C1 segment of cervical spinal cord (tissue), 14 donors: ENCODE results near the gene ECHS1.
A peak's percentile ranks its signal among the peaks of the same experiment; 100 is the strongest.

Experiments
- DNase-seq, 14 donors: peaks; one replicate each; lab custom pipeline; 2025; lab: John Stamatoyannopoulos, UW

Gene ECHS1

GRCh38 chr10:133358162-133358924 lies 14.8 kb downstream of the ECHS1 start:
- no peak for DNase-seq

- peak in 5 of 14 donors; percentile 15 to 57 (median 23) for DNase-seq
These were observed 15.6 kb downstream of the ECHS1 start, which contains the start of gene FUOM for GRCh38 chr10:133357285-133358161. Gene FUOM (minus strand): TSS chr10:133358019. CDS start chr10:133358007, 12 bp downstream.

DNA sequence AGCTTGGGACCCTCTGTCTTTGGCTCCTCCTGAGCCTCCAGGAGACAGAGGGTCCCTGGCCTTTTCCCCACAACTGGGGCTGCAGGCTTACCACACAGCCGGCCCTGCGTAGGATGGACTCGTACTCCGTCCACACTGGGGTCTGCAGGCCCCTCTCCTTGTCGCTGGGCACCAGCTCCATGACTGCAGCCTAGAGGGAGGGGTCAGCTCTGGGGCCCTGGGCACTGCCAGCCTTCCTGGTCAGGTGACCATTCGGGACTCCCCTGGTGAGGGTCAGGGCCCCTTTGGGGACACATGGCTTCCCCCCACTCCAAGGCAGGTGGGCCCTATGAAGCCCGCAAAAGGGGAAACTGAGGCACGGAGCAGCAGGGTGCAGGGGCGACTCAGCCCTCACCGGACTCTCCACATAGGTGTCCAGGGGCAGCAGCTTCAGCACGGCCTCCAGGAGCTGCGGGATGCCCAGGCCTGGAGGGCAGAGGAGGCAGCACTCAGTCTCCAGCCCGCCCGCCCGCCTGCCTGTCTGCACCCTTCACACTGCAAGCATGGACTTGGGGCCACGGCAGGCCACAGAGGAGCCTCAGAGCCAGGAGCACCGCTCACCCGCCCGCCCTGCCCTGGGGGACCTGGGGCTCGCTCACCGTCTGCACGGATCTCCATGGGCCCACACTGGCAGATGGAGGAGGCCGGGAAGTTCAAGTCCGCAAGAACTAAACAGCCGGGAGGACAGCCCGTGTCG lies 16.4 kb downstream of the ECHS1 start:
- DNase-seq: no peak

DNA sequence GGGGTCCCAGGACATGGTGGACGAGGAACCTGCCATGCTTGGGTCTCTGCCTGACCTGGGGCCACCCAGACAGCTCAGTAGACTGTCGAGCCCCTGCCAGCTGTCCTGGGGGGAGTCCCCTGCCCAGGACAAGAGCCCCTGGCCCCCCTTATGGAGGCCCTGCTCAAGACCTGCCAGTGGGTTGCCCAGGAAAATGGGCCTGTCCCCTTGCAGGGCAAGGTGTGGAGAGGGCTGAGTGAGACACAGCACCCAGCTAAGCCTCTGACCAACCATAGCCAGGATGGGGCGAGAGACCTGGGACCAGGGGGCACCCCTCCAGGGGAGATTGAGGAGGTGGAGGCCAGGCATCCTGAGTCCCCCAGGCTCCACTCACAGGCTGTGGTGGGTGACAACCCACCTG lies 17.2 kb downstream of the ECHS1 start:
- DNase-seq: no peak

GRCh38 chr10:133355266-133355665 lies 17.9 kb downstream of the ECHS1 start:
- DNase-seq: no peak

GRCh38 chr10:133354672-133355240 lies 18.4 kb downstream of the ECHS1 start:
- no peak for DNase-seq

DNA sequence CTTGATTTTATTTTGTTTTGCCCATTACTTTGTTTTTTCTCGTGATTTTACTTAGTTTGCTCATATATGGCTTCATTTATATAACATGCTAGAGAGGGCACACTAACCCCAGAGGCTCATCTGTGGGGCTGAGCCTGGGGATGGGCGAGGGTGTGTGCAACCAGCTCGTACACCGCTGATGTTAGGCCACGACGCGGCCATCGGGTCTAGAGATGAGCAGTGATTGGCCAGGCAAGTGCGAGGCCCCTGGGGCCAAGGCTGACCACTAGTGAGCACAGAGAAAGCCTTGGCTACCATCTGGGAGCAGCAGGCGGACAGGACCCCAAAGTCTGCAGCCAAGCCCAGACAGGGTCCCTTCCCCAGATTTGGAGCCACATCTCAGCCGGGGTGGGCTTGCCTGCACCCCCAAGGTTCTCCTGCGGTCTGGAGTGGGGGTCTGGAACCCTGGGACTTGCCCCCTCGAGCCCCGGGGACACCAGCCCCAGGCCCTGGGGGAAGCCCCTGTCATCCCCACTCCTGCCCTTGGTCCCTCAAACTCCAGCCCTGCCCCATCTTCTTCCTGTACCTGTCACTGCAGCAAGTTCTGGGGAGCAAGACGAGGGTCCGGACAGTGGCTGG lies 19.1 kb downstream of the ECHS1 start:
- no peak for DNase-seq

GRCh38 chr10:133353202-133353959 lies 19.8 kb downstream of the ECHS1 start:
- DNase-seq: peak in 1 of 14 donors; percentile 37

DNA sequence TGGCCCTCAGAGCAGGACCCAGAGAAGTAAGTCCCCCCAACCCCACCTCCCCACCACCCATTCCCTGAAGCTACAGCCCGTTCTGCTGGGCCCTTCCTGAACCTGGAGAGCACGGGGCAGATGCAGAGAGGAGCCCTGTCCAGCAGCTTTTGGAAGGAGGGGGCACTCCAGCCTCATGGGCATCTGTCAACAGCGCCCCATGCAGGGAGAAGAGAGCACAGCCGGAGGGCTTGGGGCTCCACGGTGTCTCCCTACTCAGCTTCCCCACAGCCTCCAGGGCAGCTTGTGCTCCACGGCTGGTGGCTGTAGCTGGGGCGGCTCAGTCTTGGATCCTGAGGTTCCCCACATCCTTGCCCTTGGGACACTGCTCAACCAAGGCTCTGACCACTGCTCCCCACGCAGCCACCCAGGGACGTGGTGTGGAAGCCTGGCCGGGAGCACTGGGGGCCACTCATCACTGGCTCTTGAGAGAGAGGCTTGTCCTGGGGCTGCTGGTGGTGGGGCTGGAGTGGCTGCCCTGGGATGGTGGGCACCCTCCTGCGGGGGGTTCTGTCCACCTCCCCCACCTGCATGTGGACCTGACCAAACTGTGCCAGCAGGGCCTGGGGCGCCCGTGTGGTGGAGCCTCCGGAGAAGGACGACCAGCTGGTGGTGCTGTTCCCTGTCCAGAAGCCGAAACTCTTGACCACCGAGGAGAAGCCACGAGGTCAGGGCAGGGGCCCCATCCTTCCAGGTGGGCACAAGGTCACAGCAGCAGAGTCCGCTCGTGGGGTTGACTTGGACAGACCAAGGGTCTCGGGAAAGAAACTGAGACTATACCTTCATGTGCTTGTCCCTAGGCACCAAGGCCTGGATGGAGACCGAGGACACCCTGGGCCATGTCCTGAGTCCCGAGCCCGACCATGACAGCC lies 21.5 kb downstream of the ECHS1 start:
- no peak for DNase-seq

DNA sequence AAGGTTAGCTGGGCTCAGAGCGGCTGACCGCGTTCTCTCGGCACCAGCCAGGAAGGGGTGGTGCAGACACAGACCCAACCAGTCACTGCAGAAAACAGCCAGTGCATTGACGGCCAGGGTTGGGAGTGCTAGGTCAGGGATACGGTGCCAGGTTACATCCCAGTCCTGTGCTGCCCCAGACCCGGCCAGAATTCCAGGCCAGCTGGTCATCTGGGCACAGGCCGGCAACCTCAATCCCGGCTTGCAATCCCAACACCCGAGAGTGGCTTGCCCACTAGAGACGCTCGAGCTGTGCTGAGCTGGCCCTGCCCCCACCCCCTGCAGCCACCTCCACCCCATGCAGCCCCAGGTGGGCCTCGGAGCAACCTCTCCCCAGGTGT lies 22.2 kb downstream of the ECHS1 start:
- no peak for DNase-seq

DNA sequence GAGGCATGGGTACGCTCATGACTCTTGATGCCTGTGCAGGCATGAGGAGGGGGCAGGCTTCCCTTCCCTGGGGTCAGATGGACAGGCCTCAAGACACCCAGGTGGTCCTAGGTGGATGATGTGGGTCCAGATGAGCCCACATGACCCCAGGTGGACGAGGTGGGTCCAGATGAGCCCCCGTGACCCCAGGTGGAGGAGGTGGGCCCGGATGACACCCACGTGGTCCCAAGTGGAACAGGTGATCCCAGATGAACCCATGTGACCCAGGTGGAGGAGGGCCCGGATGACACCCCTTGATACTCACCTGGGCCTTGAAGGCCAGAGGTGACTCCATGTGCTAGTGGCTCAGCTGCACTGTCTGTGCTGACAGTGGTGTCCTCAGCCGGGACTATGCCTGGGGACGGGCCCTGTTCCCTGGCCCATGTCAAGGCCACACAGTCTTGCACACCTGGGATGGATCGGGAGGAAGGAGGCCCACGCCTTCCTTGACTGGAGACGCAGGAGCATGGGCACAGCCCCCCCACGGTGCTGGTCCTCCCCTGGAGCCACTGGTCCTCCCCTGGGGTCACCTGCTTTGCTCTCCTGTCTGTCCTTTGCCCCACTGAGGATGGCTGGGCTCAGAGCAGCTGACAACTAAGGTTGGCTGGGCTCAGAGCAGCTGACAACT lies 22.7 kb downstream of the ECHS1 start:
- no peak for DNase-seq

- DNase-seq: no peak
These were observed 23.6 kb downstream of the ECHS1 start for GRCh38 chr10:133349577-133350011.

- no peak for DNase-seq
These were observed 24.0 kb downstream of the ECHS1 start for GRCh38 chr10:133349160-133349568.

- no peak for DNase-seq
These were observed 25.2 kb downstream of the ECHS1 start for GRCh38 chr10:133347710-133348517.

DNA sequence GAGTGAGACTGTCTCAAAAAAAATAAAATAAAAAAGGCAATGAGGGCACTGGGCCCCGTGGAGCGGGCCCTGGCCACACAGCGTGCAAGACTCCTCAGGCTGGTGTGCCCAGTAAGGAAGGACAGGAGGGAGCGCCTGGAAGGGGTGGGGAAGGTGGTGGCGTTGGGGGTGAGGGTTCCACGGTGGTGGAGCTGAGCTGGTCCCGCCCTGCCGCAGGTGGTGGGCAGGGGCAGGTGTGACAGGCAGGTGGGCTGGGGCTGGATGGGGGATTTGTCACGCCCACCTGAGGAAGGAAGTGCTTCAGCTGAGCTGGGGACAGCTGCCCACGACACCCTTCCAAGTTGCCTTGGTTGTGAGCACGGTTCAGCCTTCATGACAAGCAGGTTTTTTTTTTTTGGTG lies 26.7 kb downstream of the ECHS1 start:
- no peak for DNase-seq

DNA sequence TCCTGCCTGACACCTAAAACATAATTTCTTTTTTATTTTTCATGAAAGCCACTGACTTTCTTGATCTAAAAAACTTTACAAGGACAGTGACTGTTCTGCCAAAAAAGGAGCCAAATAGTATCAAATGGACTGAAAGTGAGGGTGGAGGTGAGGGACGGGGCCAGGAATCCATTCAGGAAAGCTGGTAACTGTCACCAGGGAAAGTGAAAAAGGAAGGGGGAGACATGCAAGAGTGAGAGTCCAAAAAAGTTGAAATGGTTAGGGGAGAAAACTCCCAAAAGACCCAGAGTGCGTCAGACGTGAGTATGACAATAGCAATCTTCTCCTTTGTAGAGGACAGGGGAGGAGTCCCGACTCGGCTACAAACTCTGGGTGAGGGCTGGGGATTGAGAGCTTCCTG lies 28.9 kb downstream of the ECHS1 start:
- DNase-seq: no peak

GRCh38 chr10:133343558-133343957 lies 29.6 kb downstream of the ECHS1 start:
- no peak for DNase-seq

DNA sequence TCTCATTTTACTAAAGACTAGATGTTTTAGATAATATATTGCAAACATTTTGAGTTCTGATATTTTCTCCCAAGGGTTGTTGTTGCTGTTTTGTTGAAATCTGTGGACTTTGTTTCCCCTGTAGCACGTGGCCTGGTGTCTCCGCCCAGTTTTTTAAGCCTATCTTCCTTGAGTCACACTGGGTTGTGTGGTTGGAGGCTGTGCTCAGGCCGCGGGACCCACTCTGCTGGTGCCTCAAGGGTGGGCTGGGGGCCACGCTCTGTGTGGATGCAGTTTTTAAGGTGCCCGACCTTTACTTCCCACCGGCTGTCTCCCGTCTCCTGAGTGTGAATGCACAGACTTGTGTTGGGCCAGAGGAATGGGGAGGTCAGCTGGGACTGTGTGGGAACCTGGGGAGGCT lies 30.2 kb downstream of the ECHS1 start:
- DNase-seq: no peak
